Measurements from ENCODE around the gene AHNAK2.

AHNAK2 gene

GRCh38 chr14:104984056-104984894 lies 6.1 kb upstream of the AHNAK2 start:
- DNase-seq: no peak

GRCh38 chr14:104983231-104983721 lies 5.1 kb upstream of the AHNAK2 start:
- DNase-seq: no peak

- DNase-seq: no peak
These were observed 4.5 kb upstream of the AHNAK2 start for GRCh38 chr14:104982548-104983230.

- DNase-seq: no peak
These were observed 3.7 kb upstream of the AHNAK2 start for GRCh38 chr14:104981699-104982541.

- DNase-seq: no peak
These were observed 2.7 kb upstream of the AHNAK2 start for GRCh38 chr14:104980611-104981531.

- no peak for DNase-seq
These were observed 1.8 kb upstream of the AHNAK2 start for GRCh38 chr14:104979758-104980610.

GRCh38 chr14:104978746-104979691 lies 845 bp upstream of the AHNAK2 start:
- no peak for DNase-seq

GRCh38 chr14:104977008-104977680 lies 1.0 kb downstream of the AHNAK2 start:
- DNase-seq: no peak

GRCh38 chr14:104976198-104977007 lies 1.8 kb downstream of the AHNAK2 start:
- peak; percentile 94 for DNase-seq

- no peak for DNase-seq
These were observed 2.5 kb downstream of the AHNAK2 start for GRCh38 chr14:104975481-104976197.

GRCh38 chr14:104974665-104975390 lies 3.3 kb downstream of the AHNAK2 start:
- no peak for DNase-seq

GRCh38 chr14:104974146-104974541 lies 4.0 kb downstream of the AHNAK2 start:
- no peak for DNase-seq

- DNase-seq: no peak
These were observed 4.6 kb downstream of the AHNAK2 start for GRCh38 chr14:104973385-104974145.

- DNase-seq: no peak
These were observed 5.1 kb downstream of the AHNAK2 start for GRCh38 chr14:104973135-104973384.

GRCh38 chr14:104972301-104973134 lies 5.7 kb downstream of the AHNAK2 start:
- DNase-seq: no peak
